Keratinocyte (primary cell): ENCODE measurements around the gene POLA1. TPM values are rescaled to one million over a fixed set of nuclear protein-coding genes. Genes with fewer than 3 reads are reported as not detected.
A peak's percentile ranks its signal among the peaks of the same experiment; 100 is the strongest.

Experiments
- DNase-seq: peaks from one replicate; pipeline ENCODE4 v3.0.0-alpha.2; 2011; ENCODE audit warnings: low read depth, missing footprints, low spot score
- FAIRE-seq: peaks from 2 replicates; lab custom pipeline; 2011; peaks lifted over from hg19 to GRCh38; lab: Jason Lieb, UNC
- H2AFZ ChIP-seq: 2 replicates; pipeline ENCODE4 v1.6.0; 2012; ENCODE audit warnings: low read length, control low read depth, inconsistent platforms; ENCODE audit not compliant: control insufficient read depth
- H3K27ac ChIP-seq: 2 replicates; pipeline ENCODE4 v1.5.1; 2011; ENCODE audit warnings: low read length; ENCODE audit not compliant: control insufficient read depth, insufficient read depth
- H3K27me3 ChIP-seq: 3 replicates; pipeline ENCODE4 v1.6.0; 2011; ENCODE audit warnings: low read length; ENCODE audit not compliant: control insufficient read depth, insufficient read depth; ENCODE audit errors: extremely low read depth
- H3K36me3 ChIP-seq, 2 experiments: 2 replicates in 1 of 2; 3 replicates in 1 of 2; pipeline ENCODE4 v1.5.1; 2011; ENCODE audit warnings: low read length in 2 of 2, mild to moderate bottlenecking in 1 of 2; ENCODE audit not compliant: control insufficient read depth in 2 of 2, insufficient read depth in 2 of 2; ENCODE audit errors: extremely low read depth in 1 of 2
- H3K4me1 ChIP-seq: 3 replicates; pipeline ENCODE4 v1.5.1; 2011; ENCODE audit warnings: low read length; ENCODE audit not compliant: control insufficient read depth, insufficient read depth; ENCODE audit errors: extremely low read depth
- H3K4me2 ChIP-seq: 3 replicates; pipeline ENCODE4 v1.6.0; 2011; ENCODE audit warnings: low read depth, low read length; ENCODE audit not compliant: control insufficient read depth, insufficient read depth; ENCODE audit errors: extremely low read depth
- H3K4me3 ChIP-seq, 3 experiments: fragments of 200-600 bp in 1 of 3; sonication (generic) in 1 of 3; 2 replicates in 2 of 3; 3 replicates in 1 of 3; pipeline ENCODE4 v1.5.1; 2011 to 2016; ENCODE audit warnings: low read length in 3 of 3, mild to moderate bottlenecking in 3 of 3, control low read depth in 2 of 3, inconsistent platforms in 1 of 3, low read depth in 1 of 3, mixed read lengths in 1 of 3, mixed run types in 1 of 3, moderate library complexity in 1 of 3; ENCODE audit not compliant: control insufficient read depth in 2 of 3, insufficient read depth in 2 of 3; ENCODE audit errors: extremely low read depth in 1 of 3
- H3K79me2 ChIP-seq: 2 replicates; pipeline ENCODE4 v1.6.0; 2012; ENCODE audit warnings: low read length; ENCODE audit not compliant: control insufficient read depth, insufficient read depth
- H3K9ac ChIP-seq: 3 replicates; pipeline ENCODE4 v1.6.0; 2011; ENCODE audit warnings: low read length; ENCODE audit not compliant: control insufficient read depth, insufficient read depth; ENCODE audit errors: extremely low read depth
- H3K9me1 ChIP-seq: 3 replicates; pipeline ENCODE4 v1.6.0; 2011; ENCODE audit warnings: low read length; ENCODE audit not compliant: control insufficient read depth, insufficient read depth; ENCODE audit errors: extremely low read depth
- H3K9me3 ChIP-seq: 2 replicates; pipeline ENCODE4 v1.5.1; 2012; ENCODE audit warnings: low read depth, low read length; ENCODE audit not compliant: control insufficient read depth
- H4K20me1 ChIP-seq: 3 replicates; pipeline ENCODE4 v1.6.0; 2011; ENCODE audit warnings: low read length; ENCODE audit not compliant: control insufficient read depth, insufficient read depth; ENCODE audit errors: extremely low read depth
- EZH2 ChIP-seq: IDR thresholded peaks from one replicate; pipeline ENCODE4 v1.6.1; 2012; ENCODE audit warnings: inconsistent platforms, mild to moderate bottlenecking, low read length, moderate library complexity
- dilution Hi-C: fragments of 300-500 bp; cut with MboI; formaldehyde crosslinking; loops from one replicate; pipeline ENCODE4 v1.7.0; 2020; ENCODE audit warnings: low sequenced_read_pairs; ENCODE audit not compliant: extremely low pct_ligation_motif_present
- polyA plus RNA-seq, 5 experiments: library from polyadenylated mRNA; depleted of rRNA in 3 of 5; stranded (reverse) in 3 of 5; stranded (forward) in 1 of 5; unstranded in 1 of 5; fragments of >200 nt; gene quantifications; 1 replicate in 1 of 5; 2 replicates in 3 of 5; 3 replicates in 1 of 5; pipeline versions ENCODE4 v1.2.1 to v1.2.3, GENCODE V29; 2011 to 2012; ENCODE audit warnings: missing spikeins in 2 of 5, low read depth in 1 of 5, low replicate concordance in 1 of 5
- TF ChIP-seq, protein P1 (sequence below), 3 experiments: IDR thresholded peaks in 1 of 3; conservative IDR thresholded peaks in 1 of 3; optimal IDR thresholded peaks in 1 of 3; 2 replicates in 2 of 3; 3 replicates in 1 of 3; pipeline versions ENCODE3 to v1.5.1; 2011; ENCODE audit warnings: low read length in 3 of 3, mild to moderate bottlenecking in 3 of 3, moderate library complexity in 2 of 3, control low read depth in 1 of 3, inconsistent platforms in 1 of 3; ENCODE audit not compliant: insufficient read depth in 2 of 3; ENCODE audit errors: extremely low read depth in 1 of 3

The POLA1 gene
- polyA plus RNA-seq, 1 donor (not counting 4 experiments of a cell fraction or from before 2014, with no cell fraction given): 3.9 TPM

- dilution Hi-C loops: no loop called here
- no peak overlapping the region for H3K4me2 ChIP-seq
- H3K9ac ChIP-seq: no peak overlapping the region
- DNase-seq: no peak
- H3K9me3 ChIP-seq: no peaks in the 10 kb centered on the region
- TF ChIP-seq EZH2: peak; percentile 46
- TF ChIP-seq, protein P1, sequence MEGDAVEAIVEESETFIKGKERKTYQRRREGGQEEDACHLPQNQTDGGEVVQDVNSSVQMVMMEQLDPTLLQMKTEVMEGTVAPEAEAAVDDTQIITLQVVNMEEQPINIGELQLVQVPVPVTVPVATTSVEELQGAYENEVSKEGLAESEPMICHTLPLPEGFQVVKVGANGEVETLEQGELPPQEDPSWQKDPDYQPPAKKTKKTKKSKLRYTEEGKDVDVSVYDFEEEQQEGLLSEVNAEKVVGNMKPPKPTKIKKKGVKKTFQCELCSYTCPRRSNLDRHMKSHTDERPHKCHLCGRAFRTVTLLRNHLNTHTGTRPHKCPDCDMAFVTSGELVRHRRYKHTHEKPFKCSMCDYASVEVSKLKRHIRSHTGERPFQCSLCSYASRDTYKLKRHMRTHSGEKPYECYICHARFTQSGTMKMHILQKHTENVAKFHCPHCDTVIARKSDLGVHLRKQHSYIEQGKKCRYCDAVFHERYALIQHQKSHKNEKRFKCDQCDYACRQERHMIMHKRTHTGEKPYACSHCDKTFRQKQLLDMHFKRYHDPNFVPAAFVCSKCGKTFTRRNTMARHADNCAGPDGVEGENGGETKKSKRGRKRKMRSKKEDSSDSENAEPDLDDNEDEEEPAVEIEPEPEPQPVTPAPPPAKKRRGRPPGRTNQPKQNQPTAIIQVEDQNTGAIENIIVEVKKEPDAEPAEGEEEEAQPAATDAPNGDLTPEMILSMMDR (optimal IDR thresholded peaks at IDR 0.05 in 1 of 3, IDR thresholded peaks at IDR 0.05 in 1 of 3, conservative IDR thresholded peaks at IDR 0.05 in 1 of 3; ENCODE audit: extremely low read depth in 1 of 3, insufficient read depth in 2 of 3, low read length in 3 of 3): no peak
- peaks cover 51% of the 10 kb centered on the region for H3K27me3 ChIP-seq
- H3K4me3 ChIP-seq: no peak overlapping the region
- H4K20me1 ChIP-seq: no peaks in the 10 kb centered on the region
- no peaks in the 10 kb centered on the region for H3K36me3 ChIP-seq
- no peaks in the 10 kb centered on the region for H3K79me2 ChIP-seq
- no peak for FAIRE-seq
- no peaks in the 10 kb centered on the region for H3K9me1 ChIP-seq
- H3K27ac ChIP-seq: no peak overlapping the region
- H3K4me1 ChIP-seq: peaks cover 9% of the 10 kb centered on the region
- no peak overlapping the region for H2AFZ ChIP-seq
These were observed 329.0 kb downstream of the POLA1 start for GRCh38 chrX:25022499-25023325.

GRCh38 chrX:25023908-25024307, 330.2 kb downstream of the POLA1 start:
- Histone ChIP-seq H3K4me2 (no peak overlapping the region), H3K4me1 (peaks cover 9% of the 10 kb centered on the region), H3K27me3 (peaks cover 45% of the 10 kb centered on the region), H3K9me3 (no peaks in the 10 kb centered on the region), H2AFZ (no peak overlapping the region), H3K4me3 (no peak overlapping the region), H3K9me1 (no peaks in the 10 kb centered on the region), H3K9ac (no peak overlapping the region), H3K27ac (no peak overlapping the region), H4K20me1 (no peaks in the 10 kb centered on the region), H3K79me2 (no peaks in the 10 kb centered on the region), H3K36me3 (no peaks in the 10 kb centered on the region)
- DNase-seq: no peak
- FAIRE-seq: no peak
- no peak for TF ChIP-seq EZH2
- TF ChIP-seq, protein P1 (optimal IDR thresholded peaks at IDR 0.05 in 1 of 3, IDR thresholded peaks at IDR 0.05 in 1 of 3, conservative IDR thresholded peaks at IDR 0.05 in 1 of 3; ENCODE audit: extremely low read depth in 1 of 3, insufficient read depth in 2 of 3, low read length in 3 of 3): no peak
- dilution Hi-C loops: no loop called here
